Stomach smooth muscle (tissue), 2 donors: ENCODE measurements around the gene ZNF677.
A peak's percentile ranks its signal among the peaks of the same experiment; 100 is the strongest.
"Not testable (repeated sequence)": the region's sequence is repeated elsewhere in the genome, so short reads cannot be mapped to it uniquely, and the experiment has no call there.

Experiments
- H3K27ac ChIP-seq: one replicate; pipeline ENCODE4 v1.7.0; 2013; ENCODE audit warnings: mild to moderate bottlenecking, low read length, inconsistent platforms
- H3K27me3 ChIP-seq, 2 donors: one replicate each; pipeline ENCODE4 v1.7.0; 2013; ENCODE audit warnings: low read length in 2 of 2; ENCODE audit not compliant: insufficient read depth in 2 of 2, control insufficient read depth in 1 of 2
- H3K36me3 ChIP-seq, 2 donors: one replicate each; pipeline ENCODE4 v1.7.0; 2013; ENCODE audit warnings: low read length in 2 of 2; ENCODE audit not compliant: control insufficient read depth in 2 of 2, insufficient read depth in 2 of 2
- H3K4me1 ChIP-seq: one replicate; pipeline ENCODE4 v1.7.0; 2013; ENCODE audit warnings: low read length; ENCODE audit not compliant: control insufficient read depth, insufficient read depth
- H3K4me3 ChIP-seq, 2 donors: one replicate each; pipeline ENCODE4 v1.7.0; 2013; ENCODE audit warnings: low read length in 2 of 2
- H3K9ac ChIP-seq, 2 donors: one replicate each; pipeline ENCODE4 v1.7.0; 2013; ENCODE audit warnings: low read length in 2 of 2, mild to moderate bottlenecking in 1 of 2
- H3K9me3 ChIP-seq, 2 donors: one replicate each; pipeline ENCODE4 v1.7.0; 2013; ENCODE audit warnings: low read length in 2 of 2; ENCODE audit not compliant: control insufficient read depth in 2 of 2
- donor health status: healthy.
- donor health status: Pancreatic carcinoma.

ZNF677 gene

GRCh38 chr19:53257715-53258342 lies 3.2 kb upstream of the ZNF677 start, which contains the start of gene VN1R2:
VN1R2 (plus strand) TSS chr19:53258292; CDS start chr19:53258376, 84 bp downstream.
- H3K4me1 ChIP-seq, H3K4me3 ChIP-seq, H3K27ac ChIP-seq, H3K9ac ChIP-seq, H3K9me3 ChIP-seq, H3K36me3 ChIP-seq, H3K27me3 ChIP-seq: not testable (repeated sequence)

GRCh38 chr19:53246498-53246897 lies 8.2 kb downstream of the ZNF677 start:
- Histone ChIP-seq H3K9me3 (peaks cover 38 to 54% of the 10 kb centered on the region in 2 donors), H3K36me3 (peaks cover 46 to 63% of the 10 kb centered on the region in 2 donors)

GRCh38 chr19:53237114-53237777 lies 17.4 kb downstream of the ZNF677 start:
- H3K4me3 ChIP-seq, result peak overlapping the region in 1 of 2 donors; percentile 1
- peaks cover 37 to 54% of the 10 kb centered on the region in 2 donors for H3K36me3 ChIP-seq
- no peak overlapping the region for H3K9ac ChIP-seq
- H3K27ac ChIP-seq, result no peak overlapping the region
- H3K4me1 ChIP-seq, result no peaks in the 10 kb centered on the region
- H3K9me3 ChIP-seq, result peaks cover 39 to 72% of the 10 kb centered on the region in 2 donors
- no peaks in the 10 kb centered on the region for H3K27me3 ChIP-seq

More at GRCh38 chr19:53246498-53246897, 8.2 kb downstream of the ZNF677 start:
- H3K27me3 ChIP-seq, result no peaks in the 10 kb centered on the region
- peak overlapping the region in 1 of 2 donors; percentile 25 for H3K4me3 ChIP-seq
- H3K27ac ChIP-seq, result no peak overlapping the region
- no peak overlapping the region for H3K9ac ChIP-seq
- H3K4me1 ChIP-seq, result no peaks in the 10 kb centered on the region

DNA sequence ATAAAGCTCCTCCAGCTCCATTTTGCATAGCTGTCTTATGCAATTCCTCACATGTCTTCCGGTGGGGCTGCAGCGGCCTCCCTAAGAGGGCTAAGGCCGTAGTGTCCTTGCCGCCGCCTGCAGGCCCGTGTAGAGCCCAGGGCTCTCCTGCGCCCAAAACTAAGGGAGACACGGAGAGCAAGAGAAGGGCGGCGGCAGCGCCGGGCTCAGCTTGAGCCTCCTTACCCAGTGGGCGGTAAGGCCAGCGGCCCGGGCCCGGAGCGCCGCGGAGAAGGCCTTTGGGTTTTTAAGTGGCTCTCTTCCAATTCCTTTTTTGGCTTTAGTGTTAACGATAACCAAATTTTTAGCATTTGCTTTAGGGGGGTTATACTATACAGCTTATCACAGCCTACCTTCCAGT lies 30.1 kb downstream of the ZNF677 start:
- Histone ChIP-seq H3K9me3 (peaks cover 13 to 47% of the 10 kb centered on the region in 2 donors), H3K4me3 (no peak overlapping the region), H3K36me3 (no peaks in the 10 kb centered on the region), H3K4me1 (no peaks in the 10 kb centered on the region), H3K27ac (no peak overlapping the region), H3K27me3 (no peaks in the 10 kb centered on the region), H3K9ac (no peak overlapping the region)

GRCh38 chr19:53222716-53223115 lies 32.0 kb downstream of the ZNF677 start:
- H3K9ac ChIP-seq, H3K27ac ChIP-seq, H3K36me3 ChIP-seq, H3K27me3 ChIP-seq, H3K4me3 ChIP-seq, H3K4me1 ChIP-seq: not testable (repeated sequence)
- H3K9me3 ChIP-seq, result peaks cover 17 to 52% of the 10 kb centered on the region in 2 donors

- Histone ChIP-seq H3K27ac (no peak overlapping the region), H3K4me1 (no peaks in the 10 kb centered on the region), H3K4me3 (peak overlapping the region in 1 of 2 donors; percentile 1), H3K27me3 (no peaks in the 10 kb centered on the region), H3K36me3 (peaks cover 12 to 23% of the 10 kb centered on the region in 2 donors), H3K9ac (no peak overlapping the region), H3K9me3 (peaks cover 28 to 76% of the 10 kb centered on the region in 2 donors)
Measured at GRCh38 chr19:53212703-53213320, 41.9 kb downstream of the ZNF677 start.

DNA sequence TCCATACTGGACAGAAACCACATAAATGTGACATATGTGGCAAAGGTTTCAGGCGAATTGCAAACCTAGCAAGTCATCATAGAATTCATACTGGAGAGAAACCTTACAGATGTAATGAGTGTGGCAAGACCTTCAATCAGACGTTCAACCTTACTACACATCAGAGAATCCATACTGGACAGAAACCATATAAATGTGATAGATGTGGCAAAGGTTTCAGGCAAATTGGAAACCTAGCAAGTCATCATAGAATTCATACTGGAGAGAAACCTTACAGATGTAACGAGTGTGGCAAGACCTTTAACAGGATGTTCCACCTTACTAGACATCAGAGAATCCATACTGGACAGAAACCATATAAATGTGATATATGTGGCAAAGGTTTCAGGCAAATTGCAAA lies 43.1 kb downstream of the ZNF677 start:
- H3K4me3 ChIP-seq, result peak overlapping the region in 1 of 2 donors; percentile 45
- not testable (repeated sequence) for H3K9ac ChIP-seq, H3K4me1 ChIP-seq, H3K27me3 ChIP-seq, H3K27ac ChIP-seq
- H3K9me3 ChIP-seq, result peaks cover 26 to 73% of the 10 kb centered on the region in 2 donors
- peaks cover 13 to 23% of the 10 kb centered on the region in 2 donors for H3K36me3 ChIP-seq

GRCh38 chr19:53196777-53197396 lies 57.8 kb downstream of the ZNF677 start:
- Histone ChIP-seq H3K9ac (peak overlapping the region; percentile 91 to 98), H3K4me3 (peak overlapping the region; percentile 97 to 100), H3K27ac (peak overlapping the region; percentile 78), H3K27me3 (no peaks in the 10 kb centered on the region), H3K9me3 (peaks cover 3 to 8% of the 10 kb centered on the region in 2 donors), H3K4me1 (peaks cover 14% of the 10 kb centered on the region), H3K36me3 (peaks cover 2 to 10% of the 10 kb centered on the region in 2 donors)

DNA sequence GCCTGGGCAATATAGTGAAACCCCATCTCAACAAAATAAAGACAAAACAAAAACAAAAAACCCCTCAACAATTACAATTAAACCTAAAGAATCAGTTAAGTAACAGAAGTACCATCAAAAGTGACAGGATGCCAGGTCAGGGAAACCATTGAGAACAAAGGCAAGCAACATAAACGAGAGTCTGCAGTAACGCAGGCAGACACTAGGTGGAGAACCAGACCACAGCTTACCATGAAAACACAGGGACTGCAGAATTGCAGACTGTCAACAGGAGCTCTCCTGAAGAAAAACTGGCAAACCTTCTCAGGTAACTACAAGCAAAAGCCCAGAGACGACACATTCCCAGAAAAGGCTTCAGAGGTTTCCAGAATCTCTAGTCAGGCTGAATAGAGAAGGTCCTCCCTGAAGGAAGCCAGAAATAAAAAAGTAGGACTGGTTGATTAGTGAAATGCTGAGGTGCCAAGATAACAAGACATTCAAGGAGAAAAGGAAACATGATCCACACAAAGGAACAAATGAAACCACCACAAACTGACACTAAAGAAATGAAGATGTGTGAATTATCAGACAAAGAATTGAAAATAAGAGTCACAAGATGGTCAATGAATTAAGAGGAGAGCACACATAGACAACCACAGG lies 59.3 kb downstream of the ZNF677 start:
- peaks cover 14% of the 10 kb centered on the region for H3K4me1 ChIP-seq
- no peak overlapping the region for H3K27ac ChIP-seq
- H3K27me3 ChIP-seq, result no peaks in the 10 kb centered on the region

DNA sequence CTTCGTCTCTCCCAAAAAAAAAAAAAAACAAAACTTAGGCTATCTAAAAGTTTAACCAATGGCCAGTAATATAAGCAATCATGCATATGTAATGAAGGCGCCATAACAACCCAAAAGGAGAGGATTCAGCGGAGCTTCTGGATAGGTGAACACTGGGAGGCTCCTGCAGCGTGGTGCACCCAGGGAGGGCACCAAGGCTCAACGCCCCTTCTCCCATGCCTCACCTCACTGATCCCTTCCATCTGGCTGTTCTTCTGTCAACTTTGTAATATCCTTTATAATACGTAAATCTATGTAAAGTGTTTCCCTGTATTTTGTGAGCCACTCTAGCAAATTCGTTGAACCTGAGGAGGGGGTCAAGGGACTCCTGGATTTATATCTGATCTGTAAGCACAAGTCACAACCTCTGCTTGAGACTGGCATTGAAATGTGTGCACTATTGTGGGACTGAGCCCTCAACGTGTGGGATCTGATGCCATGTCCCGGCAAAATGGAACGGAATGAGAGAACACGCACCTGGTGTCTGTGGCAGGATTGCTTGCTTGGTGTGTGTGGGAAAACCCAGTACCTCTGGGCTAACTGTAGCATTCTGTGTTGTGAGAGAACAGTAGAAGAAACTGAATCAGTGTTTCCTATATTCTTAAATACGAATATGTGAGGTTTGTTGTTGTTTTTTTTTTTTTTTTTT lies 61.0 kb downstream of the ZNF677 start:
- Histone ChIP-seq H3K36me3 (peaks cover 0 to 2% of the 10 kb centered on the region in 2 donors), H3K9me3 (no peaks in the 10 kb centered on the region), H3K4me1 (peaks cover 14% of the 10 kb centered on the region), H3K27me3 (no peaks in the 10 kb centered on the region), H3K27ac (no peak overlapping the region), H3K4me3 (peak overlapping the region; percentile 91 to 92), H3K9ac (peak overlapping the region in 1 of 2 donors; percentile 36)

More for the DNA sequence above, 59.3 kb downstream of the ZNF677 start:
- Histone ChIP-seq H3K36me3 (peaks cover 0 to 5% of the 10 kb centered on the region in 2 donors), H3K9me3 (peaks cover 3 to 5% of the 10 kb centered on the region in 2 donors), H3K9ac (no peak overlapping the region), H3K4me3 (no peak overlapping the region)
